DND-41 (cell line): ENCODE data around the gene KCNG2.

Experiments used
- CTCF ChIP-seq: IDR thresholded peaks from 2 replicates; pipeline ENCODE4 v1.5.1; 2012; ENCODE audit warnings: borderline replicate concordance, low read length, moderate library complexity, mild to moderate bottlenecking; ENCODE audit not compliant: poor library complexity, severe bottlenecking; ENCODE audit errors: extremely low read depth
- EZH2 ChIP-seq: IDR thresholded peaks from 3 replicates; pipeline ENCODE4 v1.6.1; 2012; ENCODE audit warnings: borderline replicate concordance, low read depth, mild to moderate bottlenecking, moderate library complexity, low read length, inconsistent platforms; ENCODE audit not compliant: severe bottlenecking

- TF ChIP-seq CTCF (no peak), EZH2 (no peak)
Observed at GRCh38 chr18:79769698-79770500, 27.8 kb upstream of the KCNG2 start.
